Natural killer cell (primary cell): Measurements from ENCODE around the gene NFE2. TPM values are rescaled to one million over a fixed set of nuclear protein-coding genes. Genes with fewer than 3 reads are reported as not detected.

Experiments used
- ATAC-seq, 3 donors: fragments of 150-1000 bp in 2 of 3; fragments of 200-7000 bp in 1 of 3; cut with Tn5 transposase; 1 replicate in 1 of 3; 2 replicates in 2 of 3; pipeline ENCODE4 v1.10.0; 2021; ENCODE audit warnings: mild to moderate bottlenecking in 2 of 3, moderate library complexity in 2 of 3
- DNase-seq, 2 donors: peaks; one replicate each; pipeline versions ENCODE4 v3.0.0 to v3.0.0-alpha.2; 2013 to 2021; ENCODE audit warnings: mixed read lengths in 1 of 2
- H3K27ac ChIP-seq: one replicate; pipeline ENCODE4 v1.5.1; 2013; ENCODE audit warnings: mild to moderate bottlenecking, low read length
- H3K27me3 ChIP-seq: one replicate; pipeline ENCODE4 v1.6.1; 2013; ENCODE audit warnings: low read length; ENCODE audit not compliant: control insufficient read depth, insufficient read depth
- H3K36me3 ChIP-seq: one replicate; pipeline ENCODE4 v1.6.1; 2013; ENCODE audit warnings: low read length; ENCODE audit not compliant: control insufficient read depth, insufficient read depth
- H3K4me1 ChIP-seq: one replicate; pipeline ENCODE4 v1.6.1; 2013; ENCODE audit warnings: low read length; ENCODE audit not compliant: control insufficient read depth, insufficient read depth
- H3K4me3 ChIP-seq: one replicate; pipeline ENCODE4 v1.5.1; 2013; ENCODE audit warnings: low read length
- H3K9me3 ChIP-seq: one replicate; pipeline ENCODE4 v1.6.1; 2013; ENCODE audit warnings: low read length; ENCODE audit not compliant: control insufficient read depth, insufficient read depth
- H3K27ac Mint-ChIP-seq, 2 donors: one replicate each; pipeline ENCODE4 v1.8.0; 2022; ENCODE audit warnings: mild to moderate bottlenecking in 2 of 2, mixed read lengths in 2 of 2, moderate library complexity in 1 of 2
- H3K27me3 Mint-ChIP-seq, 2 donors: one replicate each; pipeline ENCODE4 v1.8.0; 2022; ENCODE audit warnings: low read depth in 2 of 2, mixed read lengths in 2 of 2
- H3K36me3 Mint-ChIP-seq: one replicate; pipeline ENCODE4 v1.8.0; 2022; ENCODE audit warnings: mixed read lengths
- H3K4me1 Mint-ChIP-seq, 2 donors: one replicate each; pipeline ENCODE4 v1.8.0; 2022; ENCODE audit warnings: mixed read lengths in 2 of 2
- H3K4me3 Mint-ChIP-seq: one replicate; pipeline ENCODE4 v1.8.0; 2022; ENCODE audit warnings: mild to moderate bottlenecking, moderate library complexity, mixed read lengths
- H3K9me3 Mint-ChIP-seq, 2 donors: one replicate each; pipeline ENCODE4 v1.8.0; 2022; ENCODE audit warnings: mixed read lengths in 2 of 2
- WGBS: methylation state at CpG from one replicate; pipeline ENCODE4 v1.1.7; 2013; ENCODE audit warnings: missing lambda C conversion rate; ENCODE audit not compliant: insufficient coverage; 5-methylcytosine and 5-hydroxymethylcytosine counted together
- intact Hi-C: fragments of 100-400 bp; cut with micrococcal nuclease; formaldehyde crosslinking; loops from one replicate; pipeline ENCODE4 v1.14.2; 2022
- total RNA-seq, 4 donors: library from RNA; stranded (reverse); fragments of 120-200 nt in 1 of 4; gene quantifications; one replicate each; pipeline versions ENCODE4 v1.2.3 to v1.2.4, GENCODE V29; 2013 to 2022
- TF ChIP-seq, protein P1 (sequence below): fragments of 200-600 bp; IDR thresholded peaks from one replicate; pipeline ENCODE4 v1.8.0; 2022; ENCODE audit warnings: antibody characterized with exemption

Gene NFE2
- total RNA-seq, 3 donors from 2014 or later (not counting 1 experiment from before 2014, with no cell fraction given): 2.0 to 15.4 (median 2.0) TPM

- no peaks in the 10 kb centered on the region for H3K27me3 ChIP-seq
- H3K4me1 Mint-ChIP-seq: no peaks in the 10 kb centered on the region
- WGBS: 74% methylated on average over 2 of the region's 2 CpGs
- H3K36me3 ChIP-seq: peaks cover 8% of the 10 kb centered on the region
- no peaks in the 10 kb centered on the region for H3K9me3 Mint-ChIP-seq
- no peak overlapping the region for H3K4me3 ChIP-seq
- H3K27me3 Mint-ChIP-seq: no peaks in the 10 kb centered on the region
- no peak overlapping the region for H3K27ac ChIP-seq
- no peaks in the 10 kb centered on the region for H3K9me3 ChIP-seq
- H3K27ac Mint-ChIP-seq: no peak overlapping the region
- DNase-seq (no peak), ATAC-seq (no peak)
- no peaks in the 10 kb centered on the region for H3K36me3 Mint-ChIP-seq
- intact Hi-C loops: no loop called here
- H3K4me3 Mint-ChIP-seq: no peak overlapping the region
- H3K4me1 ChIP-seq: no peaks in the 10 kb centered on the region
- TF ChIP-seq, protein P1, sequence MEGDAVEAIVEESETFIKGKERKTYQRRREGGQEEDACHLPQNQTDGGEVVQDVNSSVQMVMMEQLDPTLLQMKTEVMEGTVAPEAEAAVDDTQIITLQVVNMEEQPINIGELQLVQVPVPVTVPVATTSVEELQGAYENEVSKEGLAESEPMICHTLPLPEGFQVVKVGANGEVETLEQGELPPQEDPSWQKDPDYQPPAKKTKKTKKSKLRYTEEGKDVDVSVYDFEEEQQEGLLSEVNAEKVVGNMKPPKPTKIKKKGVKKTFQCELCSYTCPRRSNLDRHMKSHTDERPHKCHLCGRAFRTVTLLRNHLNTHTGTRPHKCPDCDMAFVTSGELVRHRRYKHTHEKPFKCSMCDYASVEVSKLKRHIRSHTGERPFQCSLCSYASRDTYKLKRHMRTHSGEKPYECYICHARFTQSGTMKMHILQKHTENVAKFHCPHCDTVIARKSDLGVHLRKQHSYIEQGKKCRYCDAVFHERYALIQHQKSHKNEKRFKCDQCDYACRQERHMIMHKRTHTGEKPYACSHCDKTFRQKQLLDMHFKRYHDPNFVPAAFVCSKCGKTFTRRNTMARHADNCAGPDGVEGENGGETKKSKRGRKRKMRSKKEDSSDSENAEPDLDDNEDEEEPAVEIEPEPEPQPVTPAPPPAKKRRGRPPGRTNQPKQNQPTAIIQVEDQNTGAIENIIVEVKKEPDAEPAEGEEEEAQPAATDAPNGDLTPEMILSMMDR: no peak
Observed at GRCh38 chr12:54270345-54270744, 30.5 kb downstream of the NFE2 start.

DNA sequence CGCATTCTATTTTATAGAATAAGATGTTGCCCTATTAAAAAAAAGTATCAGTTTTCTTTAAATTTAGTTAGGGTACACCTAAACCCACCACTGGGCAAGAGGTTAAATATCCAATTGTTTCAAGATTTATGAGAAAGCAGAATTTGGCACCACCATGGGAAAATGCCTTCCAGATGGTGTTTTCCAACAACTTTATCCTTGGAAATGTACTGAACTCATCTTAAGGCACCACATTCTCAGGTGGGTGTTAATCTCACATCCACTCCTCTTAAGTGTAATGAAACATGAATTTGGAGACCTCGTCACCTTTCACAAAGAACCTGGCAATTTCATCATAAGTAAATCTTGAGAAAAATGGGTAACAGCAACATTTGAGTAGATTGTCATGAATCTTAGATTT is 34.0 kb downstream of the NFE2 start:
- intact Hi-C loops: no loop called here
- Histone ChIP-seq H3K9me3 (no peaks in the 10 kb centered on the region), H3K4me3 (no peak overlapping the region), H3K27me3 (no peaks in the 10 kb centered on the region), H3K36me3 (peaks cover under 1% of the 10 kb centered on the region), H3K27ac (no peak overlapping the region), H3K4me1 (no peaks in the 10 kb centered on the region)
- Mint-ChIP-seq H3K4me1 (peaks cover 0 to 7% of the 10 kb centered on the region in 2 donors), H3K36me3 (no peaks in the 10 kb centered on the region), H3K4me3 (no peak overlapping the region), H3K9me3 (no peaks in the 10 kb centered on the region), H3K27ac (no peak overlapping the region), H3K27me3 (no peaks in the 10 kb centered on the region)
- DNase-seq: no peak
- no peak for ATAC-seq
- TF ChIP-seq, protein P1: no peak
- WGBS: 100% methylated on average over 1 of the region's 2 CpGs

GRCh38 chr12:54265364-54265812 is 35.4 kb downstream of the NFE2 start:
- H3K9me3 Mint-ChIP-seq: no peaks in the 10 kb centered on the region
- DNase-seq (no peak), ATAC-seq (no peak)
- no peak overlapping the region for H3K4me3 Mint-ChIP-seq
- intact Hi-C loops: no loop called here
- H3K4me3 ChIP-seq: no peak overlapping the region
- H3K27me3 Mint-ChIP-seq: no peaks in the 10 kb centered on the region
- no peaks in the 10 kb centered on the region for H3K27me3 ChIP-seq
- TF ChIP-seq, protein P1: no peak
- no peaks in the 10 kb centered on the region for H3K4me1 ChIP-seq
- H3K36me3 ChIP-seq: no peaks in the 10 kb centered on the region
- no peak overlapping the region for H3K27ac ChIP-seq
- no peak overlapping the region for H3K27ac Mint-ChIP-seq
- no peaks in the 10 kb centered on the region for H3K9me3 ChIP-seq
- whole genome bisulfite sequencing: 99% methylated on average over 4 of the region's 4 CpGs
- H3K4me1 Mint-ChIP-seq: peaks cover 0 to 10% of the 10 kb centered on the region in 2 donors
- no peaks in the 10 kb centered on the region for H3K36me3 Mint-ChIP-seq

- no peaks in the 10 kb centered on the region for H3K27me3 Mint-ChIP-seq
- H3K27ac Mint-ChIP-seq: no peak overlapping the region
- H3K4me1 Mint-ChIP-seq: peaks cover 11 to 23% of the 10 kb centered on the region in 2 donors
- no peak for DNase-seq
- 84% methylated on average over 4 of the region's 4 CpGs for WGBS
- ATAC-seq: no peak
- intact Hi-C loops: no loop called here
- H3K36me3 Mint-ChIP-seq: no peaks in the 10 kb centered on the region
- no peak overlapping the region for H3K27ac ChIP-seq
- H3K36me3 ChIP-seq: no peaks in the 10 kb centered on the region
- H3K9me3 Mint-ChIP-seq: no peaks in the 10 kb centered on the region
- H3K4me3 ChIP-seq: no peak overlapping the region
- no peaks in the 10 kb centered on the region for H3K9me3 ChIP-seq
- H3K4me3 Mint-ChIP-seq: no peak overlapping the region
- H3K4me1 ChIP-seq: peaks cover 13% of the 10 kb centered on the region
- H3K27me3 ChIP-seq: no peaks in the 10 kb centered on the region
- TF ChIP-seq, protein P1: no peak
Observed at GRCh38 chr12:54262403-54262925, 38.4 kb downstream of the NFE2 start.
